ENCODE data around the gene UROS. TPM values are rescaled to one million over a fixed set of nuclear protein-coding genes. Genes with fewer than 3 reads are reported as not detected.

The UROS gene
- total and polyA plus RNA-seq, 4 donors, result 24.9 to 157 (median 37.9) TPM

DNA sequence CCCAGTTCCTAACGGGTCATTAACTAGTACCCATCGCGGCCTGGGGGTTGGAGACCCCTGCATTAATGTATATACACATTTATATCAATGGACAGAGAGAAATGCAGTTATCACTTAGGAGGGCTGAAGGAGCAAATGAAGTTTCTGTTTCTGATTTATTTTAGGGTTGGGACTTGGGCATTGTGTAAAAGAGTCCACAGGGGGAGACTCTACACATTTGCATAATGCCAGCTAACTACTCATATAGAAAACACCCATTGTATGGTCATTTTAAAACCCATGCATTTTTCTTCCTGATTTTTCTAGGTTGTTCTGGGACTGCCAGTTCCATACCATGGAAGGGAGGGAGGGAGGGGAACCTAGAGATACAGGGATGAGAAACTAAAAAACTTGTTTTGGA lies 23.8 kb upstream of the UROS start:
- Histone ChIP-seq H3K27me3 (ENCODE audit: control insufficient read depth in 4 of 4, insufficient read depth in 4 of 4, low read length in 3 of 4) (no peaks in the 10 kb centered on the region), H3K9ac (ENCODE audit: low read depth in 1 of 2, low read length in 2 of 2) (no peak overlapping the region), H3K4me1 (ENCODE audit: control insufficient read depth in 4 of 4, insufficient read depth in 4 of 4, low read length in 3 of 4) (peaks cover 7 to 31% (median 23%) of the 10 kb centered on the region in 4 donors), H3K36me3 (ENCODE audit: control insufficient read depth in 4 of 4, insufficient read depth in 3 of 4, low read depth in 1 of 4, low read length in 3 of 4) (peaks cover 1 to 13% (median 8%) of the 10 kb centered on the region in 4 donors), H3K27ac (ENCODE audit: low read depth in 1 of 2, low read length in 2 of 2) (no peak overlapping the region), H3K4me3 (ENCODE audit: low read depth in 1 of 3, low read length in 3 of 3) (no peak overlapping the region), H3K9me3 (ENCODE audit: control insufficient read depth in 4 of 4, low read length in 3 of 4) (no peaks in the 10 kb centered on the region)
- no peak for DNase-seq (ENCODE audit: low spot score)
- 96% methylated on average over 3 of the region's 3 CpGs for WGBS
- TF ChIP-seq TAF1 (conservative IDR thresholded peaks at IDR 0.05) (no peak), SP1 (IDR thresholded peaks at IDR 0.05) (no peak), HNF4G (IDR thresholded peaks at IDR 0.05) (no peak), RAD21 (IDR thresholded peaks at IDR 0.05) (no peak), EGR1 (IDR thresholded peaks at IDR 0.05; ENCODE audit: low read depth in 2 of 2) (no peak), JUND (IDR thresholded peaks at IDR 0.05) (no peak), FOXA1 (IDR thresholded peaks at IDR 0.05) (no peak), RXRA (IDR thresholded peaks at IDR 0.05) (no peak), HNF4A (conservative IDR thresholded peaks at IDR 0.05) (no peak), NR2F2 (IDR thresholded peaks at IDR 0.05) (no peak), FOXA2 (IDR thresholded peaks at IDR 0.05) (no peak)
- TF ChIP-seq, protein P1, sequence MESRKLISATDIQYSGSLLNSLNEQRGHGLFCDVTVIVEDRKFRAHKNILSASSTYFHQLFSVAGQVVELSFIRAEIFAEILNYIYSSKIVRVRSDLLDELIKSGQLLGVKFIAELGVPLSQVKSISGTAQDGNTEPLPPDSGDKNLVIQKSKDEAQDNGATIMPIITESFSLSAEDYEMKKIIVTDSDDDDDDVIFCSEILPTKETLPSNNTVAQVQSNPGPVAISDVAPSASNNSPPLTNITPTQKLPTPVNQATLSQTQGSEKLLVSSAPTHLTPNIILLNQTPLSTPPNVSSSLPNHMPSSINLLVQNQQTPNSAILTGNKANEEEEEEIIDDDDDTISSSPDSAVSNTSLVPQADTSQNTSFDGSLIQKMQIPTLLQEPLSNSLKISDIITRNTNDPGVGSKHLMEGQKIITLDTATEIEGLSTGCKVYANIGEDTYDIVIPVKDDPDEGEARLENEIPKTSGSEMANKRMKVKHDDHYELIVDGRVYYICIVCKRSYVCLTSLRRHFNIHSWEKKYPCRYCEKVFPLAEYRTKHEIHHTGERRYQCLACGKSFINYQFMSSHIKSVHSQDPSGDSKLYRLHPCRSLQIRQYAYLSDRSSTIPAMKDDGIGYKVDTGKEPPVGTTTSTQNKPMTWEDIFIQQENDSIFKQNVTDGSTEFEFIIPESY (IDR thresholded peaks at IDR 0.05), result no peak
- TF ChIP-seq, protein P2, sequence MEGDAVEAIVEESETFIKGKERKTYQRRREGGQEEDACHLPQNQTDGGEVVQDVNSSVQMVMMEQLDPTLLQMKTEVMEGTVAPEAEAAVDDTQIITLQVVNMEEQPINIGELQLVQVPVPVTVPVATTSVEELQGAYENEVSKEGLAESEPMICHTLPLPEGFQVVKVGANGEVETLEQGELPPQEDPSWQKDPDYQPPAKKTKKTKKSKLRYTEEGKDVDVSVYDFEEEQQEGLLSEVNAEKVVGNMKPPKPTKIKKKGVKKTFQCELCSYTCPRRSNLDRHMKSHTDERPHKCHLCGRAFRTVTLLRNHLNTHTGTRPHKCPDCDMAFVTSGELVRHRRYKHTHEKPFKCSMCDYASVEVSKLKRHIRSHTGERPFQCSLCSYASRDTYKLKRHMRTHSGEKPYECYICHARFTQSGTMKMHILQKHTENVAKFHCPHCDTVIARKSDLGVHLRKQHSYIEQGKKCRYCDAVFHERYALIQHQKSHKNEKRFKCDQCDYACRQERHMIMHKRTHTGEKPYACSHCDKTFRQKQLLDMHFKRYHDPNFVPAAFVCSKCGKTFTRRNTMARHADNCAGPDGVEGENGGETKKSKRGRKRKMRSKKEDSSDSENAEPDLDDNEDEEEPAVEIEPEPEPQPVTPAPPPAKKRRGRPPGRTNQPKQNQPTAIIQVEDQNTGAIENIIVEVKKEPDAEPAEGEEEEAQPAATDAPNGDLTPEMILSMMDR (IDR thresholded peaks at IDR 0.05; ENCODE audit: low read depth, low read length, missing input control), result no peak
- TF ChIP-seq, protein P3, sequence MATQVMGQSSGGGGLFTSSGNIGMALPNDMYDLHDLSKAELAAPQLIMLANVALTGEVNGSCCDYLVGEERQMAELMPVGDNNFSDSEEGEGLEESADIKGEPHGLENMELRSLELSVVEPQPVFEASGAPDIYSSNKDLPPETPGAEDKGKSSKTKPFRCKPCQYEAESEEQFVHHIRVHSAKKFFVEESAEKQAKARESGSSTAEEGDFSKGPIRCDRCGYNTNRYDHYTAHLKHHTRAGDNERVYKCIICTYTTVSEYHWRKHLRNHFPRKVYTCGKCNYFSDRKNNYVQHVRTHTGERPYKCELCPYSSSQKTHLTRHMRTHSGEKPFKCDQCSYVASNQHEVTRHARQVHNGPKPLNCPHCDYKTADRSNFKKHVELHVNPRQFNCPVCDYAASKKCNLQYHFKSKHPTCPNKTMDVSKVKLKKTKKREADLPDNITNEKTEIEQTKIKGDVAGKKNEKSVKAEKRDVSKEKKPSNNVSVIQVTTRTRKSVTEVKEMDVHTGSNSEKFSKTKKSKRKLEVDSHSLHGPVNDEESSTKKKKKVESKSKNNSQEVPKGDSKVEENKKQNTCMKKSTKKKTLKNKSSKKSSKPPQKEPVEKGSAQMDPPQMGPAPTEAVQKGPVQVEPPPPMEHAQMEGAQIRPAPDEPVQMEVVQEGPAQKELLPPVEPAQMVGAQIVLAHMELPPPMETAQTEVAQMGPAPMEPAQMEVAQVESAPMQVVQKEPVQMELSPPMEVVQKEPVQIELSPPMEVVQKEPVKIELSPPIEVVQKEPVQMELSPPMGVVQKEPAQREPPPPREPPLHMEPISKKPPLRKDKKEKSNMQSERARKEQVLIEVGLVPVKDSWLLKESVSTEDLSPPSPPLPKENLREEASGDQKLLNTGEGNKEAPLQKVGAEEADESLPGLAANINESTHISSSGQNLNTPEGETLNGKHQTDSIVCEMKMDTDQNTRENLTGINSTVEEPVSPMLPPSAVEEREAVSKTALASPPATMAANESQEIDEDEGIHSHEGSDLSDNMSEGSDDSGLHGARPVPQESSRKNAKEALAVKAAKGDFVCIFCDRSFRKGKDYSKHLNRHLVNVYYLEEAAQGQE (IDR thresholded peaks at IDR 0.05), result no peak
- TF ChIP-seq, protein P4, sequence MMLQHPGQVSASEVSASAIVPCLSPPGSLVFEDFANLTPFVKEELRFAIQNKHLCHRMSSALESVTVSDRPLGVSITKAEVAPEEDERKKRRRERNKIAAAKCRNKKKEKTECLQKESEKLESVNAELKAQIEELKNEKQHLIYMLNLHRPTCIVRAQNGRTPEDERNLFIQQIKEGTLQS (IDR thresholded peaks at IDR 0.05), result no peak
- TF ChIP-seq, protein P5, sequence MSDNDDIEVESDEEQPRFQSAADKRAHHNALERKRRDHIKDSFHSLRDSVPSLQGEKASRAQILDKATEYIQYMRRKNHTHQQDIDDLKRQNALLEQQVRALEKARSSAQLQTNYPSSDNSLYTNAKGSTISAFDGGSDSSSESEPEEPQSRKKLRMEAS (IDR thresholded peaks at IDR 0.05), result no peak

DNA sequence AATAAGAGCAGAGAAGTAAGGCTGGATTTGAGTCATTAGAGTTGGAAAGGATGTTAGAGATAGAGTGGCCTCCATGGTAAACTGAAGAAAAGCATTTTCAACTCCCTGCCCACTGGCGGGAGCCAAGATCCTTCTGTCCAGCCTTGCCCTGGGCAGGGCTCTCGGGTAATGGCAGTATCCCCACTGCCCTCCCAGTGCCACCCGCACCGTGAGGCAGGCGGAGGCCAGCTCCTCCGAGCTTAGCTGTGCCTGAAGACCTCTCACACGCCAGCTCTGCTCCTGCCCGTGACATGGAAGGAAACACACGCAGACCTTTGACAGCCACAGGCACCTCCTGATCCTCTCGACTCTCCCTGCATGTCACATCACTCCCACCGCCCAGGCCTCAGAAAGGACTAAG lies 22.6 kb upstream of the UROS start:
- no peak for DNase-seq (ENCODE audit: low spot score)
- Histone ChIP-seq H3K9ac (ENCODE audit: low read depth in 1 of 2, low read length in 2 of 2) (no peak overlapping the region), H3K36me3 (ENCODE audit: control insufficient read depth in 4 of 4, insufficient read depth in 3 of 4, low read depth in 1 of 4, low read length in 3 of 4) (peaks cover under 1 to 17% (median 6%) of the 10 kb centered on the region in 4 donors), H3K4me3 (ENCODE audit: low read depth in 1 of 3, low read length in 3 of 3) (no peak overlapping the region), H3K27ac (ENCODE audit: low read depth in 1 of 2, low read length in 2 of 2) (no peak overlapping the region), H3K27me3 (ENCODE audit: control insufficient read depth in 4 of 4, insufficient read depth in 4 of 4, low read length in 3 of 4) (no peaks in the 10 kb centered on the region), H3K4me1 (ENCODE audit: control insufficient read depth in 4 of 4, insufficient read depth in 4 of 4, low read length in 3 of 4) (peaks cover 7 to 31% (median 23%) of the 10 kb centered on the region in 4 donors), H3K9me3 (ENCODE audit: control insufficient read depth in 4 of 4, low read length in 3 of 4) (no peaks in the 10 kb centered on the region)
- WGBS, result 97% methylated on average over 11 of the region's 11 CpGs
- no peak for TF ChIP-seq GABPA (IDR thresholded peaks at IDR 0.05 in 1 of 2, conservative IDR thresholded peaks at IDR 0.05 in 1 of 2)
- TF ChIP-seq, protein P5 (IDR thresholded peaks at IDR 0.05), result no peak
- no peak for TF ChIP-seq FOXA1 (IDR thresholded peaks at IDR 0.05)
- no peak for TF ChIP-seq HNF4G (IDR thresholded peaks at IDR 0.05)
- no peak for TF ChIP-seq HNF4A (conservative IDR thresholded peaks at IDR 0.05)
- TF ChIP-seq SP1 (IDR thresholded peaks at IDR 0.05), result no peak
- no peak for TF ChIP-seq EGR1 (IDR thresholded peaks at IDR 0.05; ENCODE audit: low read depth in 2 of 2)
- TF ChIP-seq YY1 (IDR thresholded peaks at IDR 0.05), result no peak
- no peak for TF ChIP-seq TAF1 (conservative IDR thresholded peaks at IDR 0.05)
- TF ChIP-seq, protein P1 (IDR thresholded peaks at IDR 0.05), result no peak
- no peak for TF ChIP-seq NR2F2 (IDR thresholded peaks at IDR 0.05)
- TF ChIP-seq JUND (IDR thresholded peaks at IDR 0.05), result no peak
- TF ChIP-seq, protein P4 (IDR thresholded peaks at IDR 0.05), result no peak
- no peak for TF ChIP-seq FOXA2 (IDR thresholded peaks at IDR 0.05)
